NB4 (cell line): Measurements from ENCODE around the gene ZMYND10.
A peak's percentile ranks its signal among the peaks of the same experiment; 100 is the strongest.

Experiments
- DNase-seq: peaks from one replicate; pipeline ENCODE4 v3.0.0; 2010; ENCODE audit warnings: low read depth
- H3K4me3 ChIP-seq: one replicate; pipeline ENCODE4 v1.5.1; 2011; ENCODE audit warnings: mild to moderate bottlenecking, low read depth, low read length, moderate library complexity
- CTCF ChIP-seq: IDR thresholded peaks from one replicate; pipeline ENCODE4 v1.5.1; 2012; ENCODE audit warnings: low read depth, low read length
- MYC ChIP-seq: IDR thresholded peaks from 2 replicates; pipeline ENCODE4 v1.6.1; 2011; ENCODE audit warnings: low read depth, low read length
- POLR2A ChIP-seq: IDR thresholded peaks from 2 replicates; pipeline ENCODE4 v1.6.1; 2011; ENCODE audit warnings: mild to moderate bottlenecking; ENCODE audit not compliant: insufficient read length; ENCODE audit errors: extremely low read depth
- TF ChIP-seq, protein P1 (sequence below): IDR thresholded peaks from 2 replicates; pipeline ENCODE4 v1.6.1; 2011; ENCODE audit warnings: low read depth, low read length

The ZMYND10 gene

DNA sequence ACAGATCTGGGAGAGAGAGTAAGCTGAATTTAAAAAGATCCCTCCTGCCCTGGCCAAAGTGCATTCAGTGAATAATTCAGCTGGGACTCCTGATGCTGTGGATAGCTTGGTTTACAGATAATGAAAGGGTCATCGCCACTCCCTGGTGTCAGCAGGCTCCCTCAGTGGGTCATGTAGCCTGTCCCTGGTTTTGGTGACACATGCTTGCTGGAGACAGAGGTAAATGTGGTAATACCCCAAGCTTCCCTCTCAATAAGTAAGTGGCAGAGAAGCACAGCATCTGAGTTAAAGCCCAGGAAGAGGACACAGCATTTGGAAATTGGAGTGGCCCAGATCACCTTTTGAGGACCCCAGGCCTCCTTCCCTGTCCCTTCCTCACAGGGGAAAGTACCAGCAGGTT, 11.9 kb upstream of the ZMYND10 start:
- TF ChIP-seq MYC = no peak
- TF ChIP-seq, protein P1, sequence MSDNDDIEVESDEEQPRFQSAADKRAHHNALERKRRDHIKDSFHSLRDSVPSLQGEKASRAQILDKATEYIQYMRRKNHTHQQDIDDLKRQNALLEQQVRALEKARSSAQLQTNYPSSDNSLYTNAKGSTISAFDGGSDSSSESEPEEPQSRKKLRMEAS = no peak
- TF ChIP-seq CTCF = no peak
- no peak for TF ChIP-seq POLR2A
- H3K4me3 ChIP-seq = peak overlapping the region; percentile 79
- peak; percentile 39 for DNase-seq

DNA sequence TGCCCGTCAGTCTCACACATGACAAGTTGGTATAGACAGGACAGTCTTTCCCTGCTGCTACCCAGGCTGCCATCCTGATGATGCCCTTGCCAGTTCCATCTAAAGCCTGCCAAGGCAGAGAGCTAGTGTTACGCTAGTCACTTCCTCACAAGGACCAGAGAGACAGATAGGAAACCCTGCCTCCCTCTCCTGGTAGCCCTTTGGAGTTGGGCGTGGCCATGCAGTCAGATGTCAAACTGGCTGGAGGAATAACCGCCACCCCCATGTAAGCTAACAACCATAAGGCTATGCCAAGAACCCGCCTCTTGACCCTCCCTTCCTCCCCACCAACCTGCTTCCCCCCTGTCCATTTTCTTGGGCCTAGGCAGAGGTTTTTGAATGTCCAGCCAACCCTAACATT, 11.0 kb upstream of the ZMYND10 start:
- TF ChIP-seq, protein P1 = no peak
- no peak for TF ChIP-seq POLR2A
- TF ChIP-seq CTCF = no peak
- no peak for TF ChIP-seq MYC
- peak overlapping the region; percentile 79 for H3K4me3 ChIP-seq
- peak; percentile 60 for DNase-seq

DNA sequence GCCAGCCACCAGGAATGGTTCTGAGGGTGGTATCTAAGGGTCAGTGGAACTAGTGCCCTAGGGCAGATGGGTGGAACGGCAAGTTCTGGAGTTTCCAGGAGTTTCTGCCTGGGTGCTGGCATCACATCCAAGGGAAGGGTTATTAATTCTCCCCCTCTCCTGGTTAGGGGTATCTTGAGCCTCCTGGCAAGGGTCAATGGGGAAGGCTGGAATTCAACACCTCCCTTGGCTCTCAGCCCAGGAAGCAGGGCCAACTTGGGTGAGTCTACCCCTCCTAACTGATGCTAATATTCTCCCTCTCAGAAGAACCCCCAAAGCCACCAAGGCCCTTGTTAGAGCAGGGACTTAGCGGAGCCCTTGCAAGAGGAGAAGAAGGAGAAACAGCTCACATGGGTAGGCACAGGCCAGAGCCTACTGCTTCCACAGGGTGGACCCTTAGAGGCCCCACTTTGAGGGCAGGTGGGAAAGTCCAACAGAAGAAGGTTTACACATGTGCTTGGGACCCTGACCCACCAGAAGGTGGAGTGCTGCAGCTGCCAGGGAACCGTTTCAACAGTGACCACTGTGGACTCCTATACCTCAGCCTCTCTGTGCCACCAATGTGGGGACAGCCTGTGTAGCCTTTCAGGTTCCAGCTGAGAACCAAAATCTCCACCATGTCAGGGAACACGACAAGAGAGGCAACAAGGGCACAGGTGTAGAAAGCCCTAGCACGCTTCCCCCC, 10.5 kb upstream of the ZMYND10 start:
- DNase-seq = no peak
- H3K4me3 ChIP-seq = peak overlapping the region; percentile 79
- TF ChIP-seq CTCF (no peak), POLR2A (no peak), MYC (no peak)
- TF ChIP-seq, protein P1 = 0 out of 2 replicates have a peak, but pooled peaks have one; percentile 29

GRCh38 chr3:50354850-50355249, 9.3 kb upstream of the ZMYND10 start:
- DNase-seq = no peak
- no peak for TF ChIP-seq CTCF
- no peak for TF ChIP-seq MYC
- no peak for TF ChIP-seq POLR2A
- TF ChIP-seq, protein P1 = no peak
- H3K4me3 ChIP-seq = no peak overlapping the region

DNA sequence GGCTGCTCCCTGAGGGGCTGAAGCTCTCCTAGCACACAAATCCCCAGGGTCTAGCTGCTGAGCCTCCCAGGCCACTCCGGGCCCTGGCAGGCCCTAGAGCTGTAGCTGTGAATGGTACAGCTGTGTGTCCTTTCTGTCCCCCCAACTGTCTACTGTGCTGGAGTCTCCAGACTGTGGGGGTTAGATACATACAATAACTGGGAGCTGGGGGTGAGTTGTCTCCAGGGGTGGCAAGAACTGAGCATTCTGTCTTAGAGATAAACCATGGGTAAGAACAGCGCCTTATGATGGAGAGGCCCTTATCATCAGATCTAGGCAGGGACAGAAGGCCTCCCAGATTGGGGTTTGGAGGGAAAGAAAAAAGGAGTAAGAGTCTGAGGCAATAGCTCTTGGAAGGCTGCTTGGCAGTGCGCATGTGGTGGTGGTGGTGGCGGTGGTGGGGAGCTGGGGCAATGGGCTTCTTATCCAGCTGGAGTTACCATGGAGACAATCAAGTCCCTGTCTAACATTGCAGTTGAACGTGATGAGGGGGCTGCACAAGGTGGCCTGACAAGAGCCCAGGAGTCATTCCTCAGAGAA, 8.7 kb upstream of the ZMYND10 start:
- TF ChIP-seq MYC (no peak), CTCF (no peak), POLR2A (no peak)
- TF ChIP-seq, protein P1 = no peak
- H3K4me3 ChIP-seq = no peak overlapping the region
- DNase-seq = no peak
